Measurements from ENCODE around the gene APOB.

The APOB gene

GRCh38 chr2:21003572-21004180 is 40.2 kb downstream of the APOB start:
- DNase-seq (ENCODE audit: low read depth in 2 of 2) = no peak

GRCh38 chr2:21002814-21003192 is 41.1 kb downstream of the APOB start:
- no peak for DNase-seq (ENCODE audit: low read depth in 2 of 2)

GRCh38 chr2:21001988-21002813 is 41.7 kb downstream of the APOB start:
- DNase-seq (ENCODE audit: low read depth in 2 of 2) = no peak

GRCh38 chr2:21001225-21001946 is 42.5 kb downstream of the APOB start:
- no peak for DNase-seq (ENCODE audit: low read depth in 2 of 2)

- DNase-seq (ENCODE audit: low read depth in 2 of 2) = no peak
Observed at GRCh38 chr2:20999906-21000645, 43.8 kb downstream of the APOB start.

GRCh38 chr2:20998972-20999905 is 44.6 kb downstream of the APOB start:
- DNase-seq (ENCODE audit: low read depth in 2 of 2) = no peak

GRCh38 chr2:20997953-20998722 is 45.7 kb downstream of the APOB start:
- DNase-seq (ENCODE audit: low read depth in 2 of 2) = no peak

- no peak for DNase-seq (ENCODE audit: low read depth in 2 of 2)
Observed at GRCh38 chr2:20994130-20994529, 49.7 kb downstream of the APOB start.

GRCh38 chr2:20992201-20992711 is 51.6 kb downstream of the APOB start:
- no peak for DNase-seq (ENCODE audit: low read depth in 2 of 2)

GRCh38 chr2:20990442-20991430 is 53.1 kb downstream of the APOB start:
- no peak for DNase-seq (ENCODE audit: low read depth in 2 of 2)

GRCh38 chr2:20989404-20989803 is 54.5 kb downstream of the APOB start:
- no peak for DNase-seq (ENCODE audit: low read depth in 2 of 2)

GRCh38 chr2:20988905-20989304 is 55.0 kb downstream of the APOB start:
- no peak for DNase-seq (ENCODE audit: low read depth in 2 of 2)

GRCh38 chr2:20986024-20986939 is 57.6 kb downstream of the APOB start:
- no peak for DNase-seq (ENCODE audit: low read depth in 2 of 2)

- DNase-seq (ENCODE audit: low read depth in 2 of 2) = no peak
Observed at GRCh38 chr2:20985062-20985461, 58.8 kb downstream of the APOB start.

GRCh38 chr2:20984408-20984807 is 59.5 kb downstream of the APOB start:
- no peak for DNase-seq (ENCODE audit: low read depth in 2 of 2)

GRCh38 chr2:20983844-20984243 is 60.0 kb downstream of the APOB start:
- no peak for DNase-seq (ENCODE audit: low read depth in 2 of 2)

- no peak for DNase-seq (ENCODE audit: low read depth in 2 of 2)
Observed at GRCh38 chr2:20982861-20983260, 61.0 kb downstream of the APOB start.
